Measurements from ENCODE around the gene ECHDC3.

The ECHDC3 gene

GRCh38 chr10:11787374-11787773 lies 45.2 kb downstream of the ECHDC3 start:
- DNase-seq = no peak

- DNase-seq = no peak
These were observed 45.7 kb downstream of the ECHDC3 start for GRCh38 chr10:11787846-11788245.

- no peak for DNase-seq
These were observed 47.1 kb downstream of the ECHDC3 start for GRCh38 chr10:11789306-11789705.

- DNase-seq = no peak
These were observed 47.8 kb downstream of the ECHDC3 start for GRCh38 chr10:11789956-11790355.

- DNase-seq = no peak
These were observed 51.7 kb downstream of the ECHDC3 start for GRCh38 chr10:11793762-11794479.

- DNase-seq = no peak
These were observed 52.4 kb downstream of the ECHDC3 start for GRCh38 chr10:11794566-11794965.

GRCh38 chr10:11795101-11795920 lies 53.1 kb downstream of the ECHDC3 start:
- no peak for DNase-seq

- no peak for DNase-seq
These were observed 54.3 kb downstream of the ECHDC3 start for GRCh38 chr10:11796474-11796873.

GRCh38 chr10:11797281-11797680 lies 55.1 kb downstream of the ECHDC3 start:
- no peak for DNase-seq

- no peak for DNase-seq
These were observed 55.9 kb downstream of the ECHDC3 start for GRCh38 chr10:11797847-11798633.

GRCh38 chr10:11798845-11799735 lies 56.9 kb downstream of the ECHDC3 start:
- DNase-seq = no peak

- no peak for DNase-seq
These were observed 57.5 kb downstream of the ECHDC3 start for GRCh38 chr10:11799736-11800080.

- DNase-seq = no peak
These were observed 62.2 kb downstream of the ECHDC3 start for GRCh38 chr10:11804336-11804735.

- DNase-seq = no peak
These were observed 63.6 kb downstream of the ECHDC3 start for GRCh38 chr10:11805792-11806191.

GRCh38 chr10:11806706-11807105 lies 64.5 kb downstream of the ECHDC3 start:
- no peak for DNase-seq

- DNase-seq = no peak
These were observed 66.6 kb downstream of the ECHDC3 start for GRCh38 chr10:11808808-11809207.

GRCh38 chr10:11810313-11810766 lies 68.2 kb downstream of the ECHDC3 start:
- DNase-seq = no peak

- DNase-seq = no peak
These were observed 68.8 kb downstream of the ECHDC3 start for GRCh38 chr10:11810973-11811372.

- DNase-seq = no peak
These were observed 71.0 kb downstream of the ECHDC3 start for GRCh38 chr10:11813177-11813576.
